Brain microvascular endothelial cell (primary cell): ENCODE results near the gene SLFN11.
A peak's percentile ranks its signal among the peaks of the same experiment; 100 is the strongest.

ENCODE experiments used
- DNase-seq: peaks from one replicate; pipeline ENCODE4 v3.0.0-alpha.2; 2020
- H3K27ac ChIP-seq: fragments of 250-450 bp; sonication (Bioruptor Pico); 2 replicates; pipeline ENCODE4 v1.5.1; 2020; ENCODE audit warnings: mild to moderate bottlenecking, moderate library complexity
- H3K27me3 ChIP-seq: fragments of 250-450 bp; sonication (Bioruptor Pico); replicated peaks from 2 replicates; pipeline ENCODE4 v1.5.1; 2020; ENCODE audit warnings: mild to moderate bottlenecking
- H3K36me3 ChIP-seq: fragments of 250-450 bp; sonication (Bioruptor Pico); replicated peaks from 2 replicates; pipeline ENCODE4 v1.5.1; 2020; ENCODE audit warnings: mild to moderate bottlenecking
- H3K4me3 ChIP-seq: 2 replicates; pipeline ENCODE4 v1.5.1; 2011; ENCODE audit warnings: low read depth, mild to moderate bottlenecking, control low read depth, low read length, moderate library complexity
- in situ Hi-C: cut with HindIII; loops from 2 replicates; pipeline ENCODE4 v1.10.0; 2017; ENCODE audit warnings: low sequenced_read_pairs, low pct_ligation_motif_present
- TF ChIP-seq, protein P1 (sequence below): IDR thresholded peaks from 2 replicates; pipeline ENCODE4 v1.5.1; 2011; ENCODE audit warnings: low read depth, mild to moderate bottlenecking, moderate library complexity, low read length, control low read depth, inconsistent platforms; ENCODE audit errors: missing control alignments

SLFN11 gene

DNA sequence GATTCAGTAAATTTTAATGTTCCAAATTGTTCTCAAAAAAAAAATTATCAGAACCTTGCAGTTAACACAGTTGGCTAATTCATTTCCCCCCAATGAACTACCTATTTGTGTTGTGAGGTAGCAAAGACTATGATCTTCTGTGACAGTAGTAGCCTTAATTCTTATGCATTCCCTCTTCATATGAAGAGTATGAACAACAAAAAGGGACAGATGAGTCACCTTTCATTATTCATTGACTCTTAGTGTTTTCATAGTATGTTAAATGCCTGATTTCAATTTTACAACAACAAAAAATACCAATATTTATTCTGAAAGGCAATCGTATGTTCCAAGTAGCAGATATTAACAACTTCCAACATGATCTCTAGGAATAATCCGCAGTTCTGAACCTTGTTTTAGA lies 3.6 kb upstream of the SLFN11 start:
- TF ChIP-seq, protein P1, sequence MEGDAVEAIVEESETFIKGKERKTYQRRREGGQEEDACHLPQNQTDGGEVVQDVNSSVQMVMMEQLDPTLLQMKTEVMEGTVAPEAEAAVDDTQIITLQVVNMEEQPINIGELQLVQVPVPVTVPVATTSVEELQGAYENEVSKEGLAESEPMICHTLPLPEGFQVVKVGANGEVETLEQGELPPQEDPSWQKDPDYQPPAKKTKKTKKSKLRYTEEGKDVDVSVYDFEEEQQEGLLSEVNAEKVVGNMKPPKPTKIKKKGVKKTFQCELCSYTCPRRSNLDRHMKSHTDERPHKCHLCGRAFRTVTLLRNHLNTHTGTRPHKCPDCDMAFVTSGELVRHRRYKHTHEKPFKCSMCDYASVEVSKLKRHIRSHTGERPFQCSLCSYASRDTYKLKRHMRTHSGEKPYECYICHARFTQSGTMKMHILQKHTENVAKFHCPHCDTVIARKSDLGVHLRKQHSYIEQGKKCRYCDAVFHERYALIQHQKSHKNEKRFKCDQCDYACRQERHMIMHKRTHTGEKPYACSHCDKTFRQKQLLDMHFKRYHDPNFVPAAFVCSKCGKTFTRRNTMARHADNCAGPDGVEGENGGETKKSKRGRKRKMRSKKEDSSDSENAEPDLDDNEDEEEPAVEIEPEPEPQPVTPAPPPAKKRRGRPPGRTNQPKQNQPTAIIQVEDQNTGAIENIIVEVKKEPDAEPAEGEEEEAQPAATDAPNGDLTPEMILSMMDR, result no peak
- Histone ChIP-seq H3K4me3 (no peak overlapping the region), H3K36me3 (no peaks in the 10 kb centered on the region), H3K27ac (no peak overlapping the region), H3K27me3 (peaks cover 10% of the 10 kb centered on the region)
- in situ Hi-C loops, result no loop called here
- no peak for DNase-seq

DNA sequence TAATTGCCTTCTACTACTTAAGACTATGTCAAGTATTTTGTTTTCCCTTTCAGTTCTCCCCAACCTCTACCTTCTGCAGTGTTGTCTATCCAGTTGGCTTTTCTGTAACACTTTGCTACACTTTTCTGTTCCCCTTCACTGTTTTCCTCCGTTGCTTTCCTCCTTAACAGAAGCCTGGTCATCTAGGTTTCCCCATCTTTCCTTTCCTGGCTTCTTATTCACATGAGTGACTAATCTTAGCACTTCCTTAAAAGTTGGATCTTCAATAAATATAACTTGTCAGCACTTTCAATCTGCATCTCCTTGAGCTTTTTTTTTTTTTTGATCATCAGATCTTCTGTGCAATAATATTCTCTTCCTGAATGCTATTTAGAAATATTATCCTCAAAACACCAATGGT lies 2.8 kb upstream of the SLFN11 start:
- no peak overlapping the region for H3K4me3 ChIP-seq
- no peak for DNase-seq
- TF ChIP-seq, protein P1, result no peak
- H3K36me3 ChIP-seq, result no peaks in the 10 kb centered on the region
- in situ Hi-C loops, result no loop called here
- no peak overlapping the region for H3K27ac ChIP-seq
- peaks cover 10% of the 10 kb centered on the region for H3K27me3 ChIP-seq

DNA sequence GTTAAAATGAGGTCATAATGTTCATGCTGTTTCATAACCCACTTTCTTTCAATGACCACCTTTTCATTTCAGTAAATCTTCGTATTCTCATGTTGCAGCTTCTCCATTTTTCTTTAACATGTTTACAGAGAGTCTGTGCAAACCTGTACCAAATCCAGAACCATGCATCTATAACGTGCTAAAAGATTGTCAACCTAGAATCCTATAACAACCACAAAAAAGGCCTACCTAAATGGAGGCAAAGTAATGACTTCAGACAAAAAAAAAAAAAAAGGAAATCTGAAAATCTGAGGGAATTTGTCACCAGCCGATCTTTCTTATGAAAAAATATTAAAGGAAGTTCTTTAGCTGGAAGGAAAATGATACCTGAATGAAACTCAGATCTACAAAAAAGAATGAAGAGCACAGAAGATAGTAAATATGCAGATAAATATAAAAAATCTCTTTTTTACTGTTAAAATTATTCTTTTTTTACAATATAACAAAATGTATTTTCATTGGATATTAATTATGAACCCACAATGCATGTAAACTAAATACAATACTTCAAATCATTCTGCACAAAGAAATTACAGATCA lies 1.4 kb upstream of the SLFN11 start:
- Histone ChIP-seq H3K4me3 (peak overlapping the region; percentile 71), H3K27me3 (peaks cover 13% of the 10 kb centered on the region), H3K27ac (no peak overlapping the region), H3K36me3 (no peaks in the 10 kb centered on the region)
- in situ Hi-C loops, result no loop called here
- no peak for DNase-seq
- TF ChIP-seq, protein P1, result no peak

DNA sequence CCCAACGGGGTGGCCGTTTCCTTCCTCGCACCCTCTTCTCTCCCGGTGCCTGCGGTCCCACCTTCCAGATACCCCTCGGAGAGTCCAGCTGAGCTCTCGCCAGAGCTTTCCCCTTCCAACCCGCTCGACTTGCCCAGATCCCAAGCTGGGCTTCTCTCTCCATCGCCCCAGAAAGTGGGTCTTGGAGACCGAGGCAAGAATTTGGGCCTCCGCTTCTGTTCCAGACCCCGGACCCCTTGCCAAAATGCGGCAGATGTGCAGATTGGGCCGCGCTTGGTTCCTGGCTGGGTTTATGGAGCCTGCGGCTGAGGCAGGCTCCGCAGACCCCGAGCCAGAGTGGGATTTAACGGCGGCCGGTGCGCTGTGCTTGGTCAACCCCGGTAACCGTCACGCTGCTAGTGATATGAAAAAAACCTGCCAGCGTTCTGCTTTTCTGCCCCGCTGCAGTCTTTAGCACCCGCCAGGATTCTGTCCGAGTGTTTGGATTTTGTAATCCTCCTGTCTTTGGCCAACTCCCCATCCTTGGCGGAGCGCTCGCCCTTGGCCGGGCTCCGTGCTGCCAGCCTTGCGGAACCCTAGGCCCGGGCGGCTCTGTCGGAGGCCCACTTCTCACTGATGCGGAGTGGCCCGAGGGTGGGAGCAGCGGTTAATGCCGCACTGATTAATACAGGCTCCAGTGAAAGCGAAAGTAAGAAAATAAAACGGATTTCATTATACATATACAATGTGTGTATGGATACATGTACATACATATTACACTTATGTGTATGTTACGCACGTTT lies 754 bp upstream of the SLFN11 start:
- in situ Hi-C loops, result no loop called here
- Histone ChIP-seq H3K27me3 (peaks cover 13% of the 10 kb centered on the region), H3K27ac (peak overlapping the region; percentile 46), H3K36me3 (no peaks in the 10 kb centered on the region), H3K4me3 (peak overlapping the region; percentile 71)
- TF ChIP-seq, protein P1, result no peak
- DNase-seq, result peak; percentile 21

- Histone ChIP-seq H3K27me3 (peaks cover 13% of the 10 kb centered on the region), H3K36me3 (no peaks in the 10 kb centered on the region), H3K4me3 (peak overlapping the region; percentile 71), H3K27ac (peak overlapping the region; percentile 46)
- DNase-seq, result no peak
- in situ Hi-C loops, result no loop called here
- TF ChIP-seq, protein P1, result no peak
Measured at GRCh38 chr17:35372846-35373533, 431 bp downstream of the SLFN11 start.
